Stimulated activated CD4-positive, alpha-beta T cell treated with anti-CD3 and anti-CD28 coated beads, Interleukin-2, amount 100 ng/mL, for 4 hours (primary cell): ENCODE measurements around the gene SSU72.
"Not testable (repeated sequence)": the region's sequence is repeated elsewhere in the genome, so short reads cannot be mapped to it uniquely, and the experiment has no call there.

Experiments
- DNase-seq: peaks from one replicate; pipeline ENCODE4 v3.0.0-alpha.2; 2020; ENCODE audit warnings: low read depth

Gene SSU72

DNA sequence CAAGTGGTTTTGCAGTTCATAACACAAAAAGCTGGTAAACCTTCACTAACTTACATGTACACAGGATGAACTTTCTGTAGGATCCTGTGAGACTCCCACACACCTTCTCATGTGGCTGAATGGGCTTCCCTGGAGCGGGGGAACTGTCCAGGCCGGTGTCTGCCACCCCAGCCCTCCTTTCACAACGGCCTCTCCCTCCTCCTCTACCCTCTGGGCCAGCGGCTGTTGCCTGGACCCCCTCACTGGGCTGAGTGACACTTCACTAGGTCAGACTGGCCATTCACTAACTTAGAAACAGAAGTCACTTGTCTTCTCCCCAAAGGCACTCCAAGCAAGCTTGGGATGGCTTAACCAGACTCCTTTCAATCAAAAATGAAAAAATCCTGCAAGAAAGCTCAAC lies 16.1 kb downstream of the SSU72 start:
- DNase-seq = no peak

- DNase-seq = not testable (repeated sequence)
These were observed 17.0 kb downstream of the SSU72 start for GRCh38 chr1:1557688-1558087.

DNA sequence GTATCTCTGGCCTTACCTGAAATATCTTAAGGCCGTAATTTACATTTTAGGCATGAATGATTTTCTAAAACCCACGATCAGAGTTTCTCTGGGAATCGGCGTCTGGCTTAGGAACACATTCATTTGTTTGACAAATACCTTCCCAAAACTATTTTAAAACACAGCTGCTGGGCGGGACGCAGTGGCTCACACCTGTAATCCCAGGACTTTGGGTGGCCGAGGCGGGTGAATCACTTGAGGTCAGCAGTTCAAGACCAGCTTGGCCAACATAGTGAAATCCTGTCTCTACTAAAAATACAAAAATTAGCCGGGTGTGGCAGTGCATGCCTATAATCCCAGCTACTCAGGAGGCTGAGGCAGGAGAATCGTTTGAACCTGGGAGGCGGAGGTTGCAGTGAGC lies 17.7 kb downstream of the SSU72 start:
- DNase-seq = not testable (repeated sequence)

DNA sequence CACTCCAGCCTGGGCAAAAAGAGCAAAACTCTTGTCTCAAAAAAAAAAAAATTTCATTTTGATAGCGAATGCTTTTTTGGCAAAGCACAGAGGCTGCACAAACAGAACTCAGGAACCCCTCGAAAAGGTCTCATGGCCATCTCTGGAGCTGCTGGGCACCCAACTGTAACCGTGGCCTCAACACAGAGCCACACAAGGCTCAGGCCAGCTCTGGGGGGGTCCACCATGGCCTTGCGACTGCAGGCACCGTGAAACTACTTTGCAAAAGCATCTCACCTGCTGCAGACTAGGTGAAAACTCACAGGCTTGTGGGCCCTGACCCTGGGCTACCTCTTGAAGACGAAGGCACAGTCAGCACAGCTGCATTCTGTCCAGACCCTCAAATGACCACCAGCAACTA lies 18.2 kb downstream of the SSU72 start:
- no peak for DNase-seq

DNA sequence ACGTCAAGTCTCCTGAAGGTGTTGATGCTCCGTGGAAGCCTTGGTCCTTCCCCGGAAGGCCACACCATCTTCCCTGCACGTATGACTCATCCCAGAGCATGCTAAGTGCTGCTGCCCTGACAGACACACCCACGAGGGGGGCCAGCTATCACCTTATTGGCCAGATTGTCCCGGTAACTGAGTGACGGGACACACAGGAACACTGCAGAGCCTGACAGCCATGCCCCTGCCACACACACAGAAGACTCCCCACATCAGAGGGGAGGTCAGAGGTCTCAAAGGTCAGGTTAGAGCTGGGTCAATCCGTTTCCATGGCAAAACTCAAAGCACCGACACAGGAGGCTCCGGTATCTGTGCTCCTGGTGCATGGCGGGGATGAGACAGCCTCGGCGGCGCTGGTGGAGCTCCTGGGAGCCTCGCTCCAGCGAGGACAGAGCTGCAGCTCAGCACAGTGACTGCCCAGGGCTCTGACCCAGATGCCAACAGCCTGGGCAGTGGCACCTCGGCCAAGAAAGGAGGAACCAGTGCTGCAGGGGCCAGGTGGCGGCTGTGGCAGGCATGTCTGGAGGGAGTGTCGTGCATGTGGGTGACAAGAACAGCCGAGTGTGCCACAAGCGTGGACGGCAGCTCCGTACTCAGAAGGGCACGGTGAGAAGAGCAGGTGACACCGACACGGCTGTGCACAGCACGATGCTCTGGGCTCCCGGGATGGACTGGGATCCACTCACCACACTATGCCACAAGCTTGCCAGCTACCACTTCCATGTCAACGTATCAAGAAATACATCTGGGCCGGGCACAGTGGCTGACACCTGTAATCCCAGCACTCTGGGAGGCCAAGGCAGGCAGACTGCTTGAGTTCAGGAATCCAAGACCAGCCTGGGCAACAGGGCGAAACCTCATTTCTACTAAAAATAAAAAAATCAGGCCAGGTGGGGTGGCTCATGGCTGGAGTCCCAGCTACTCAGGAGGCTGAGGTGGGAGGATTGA lies 19.4 kb downstream of the SSU72 start:
- DNase-seq = no peak

- no peak for DNase-seq
These were observed 20.1 kb downstream of the SSU72 start for GRCh38 chr1:1554550-1554925.

- DNase-seq = no peak
These were observed 20.7 kb downstream of the SSU72 start for GRCh38 chr1:1553821-1554494.

DNA sequence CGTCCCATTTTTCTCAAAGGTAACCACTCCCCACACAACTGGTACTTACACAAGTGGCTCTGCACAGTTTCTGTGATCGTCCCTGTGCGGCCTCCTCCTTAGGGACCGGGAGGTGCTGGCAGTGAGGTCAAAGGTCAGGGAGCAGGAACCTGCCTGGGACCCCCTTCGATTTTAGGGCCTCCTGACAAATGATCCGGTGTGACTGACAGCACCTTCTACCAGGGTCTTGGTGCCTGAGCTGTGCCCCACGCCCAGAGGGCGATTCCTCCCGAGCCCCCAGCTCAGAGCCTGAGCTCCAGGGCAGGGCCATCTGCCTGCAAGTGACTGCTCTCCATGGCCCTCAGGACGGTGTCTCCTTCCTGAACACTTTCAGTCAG lies 22.4 kb downstream of the SSU72 start:
- DNase-seq = no peak

DNA sequence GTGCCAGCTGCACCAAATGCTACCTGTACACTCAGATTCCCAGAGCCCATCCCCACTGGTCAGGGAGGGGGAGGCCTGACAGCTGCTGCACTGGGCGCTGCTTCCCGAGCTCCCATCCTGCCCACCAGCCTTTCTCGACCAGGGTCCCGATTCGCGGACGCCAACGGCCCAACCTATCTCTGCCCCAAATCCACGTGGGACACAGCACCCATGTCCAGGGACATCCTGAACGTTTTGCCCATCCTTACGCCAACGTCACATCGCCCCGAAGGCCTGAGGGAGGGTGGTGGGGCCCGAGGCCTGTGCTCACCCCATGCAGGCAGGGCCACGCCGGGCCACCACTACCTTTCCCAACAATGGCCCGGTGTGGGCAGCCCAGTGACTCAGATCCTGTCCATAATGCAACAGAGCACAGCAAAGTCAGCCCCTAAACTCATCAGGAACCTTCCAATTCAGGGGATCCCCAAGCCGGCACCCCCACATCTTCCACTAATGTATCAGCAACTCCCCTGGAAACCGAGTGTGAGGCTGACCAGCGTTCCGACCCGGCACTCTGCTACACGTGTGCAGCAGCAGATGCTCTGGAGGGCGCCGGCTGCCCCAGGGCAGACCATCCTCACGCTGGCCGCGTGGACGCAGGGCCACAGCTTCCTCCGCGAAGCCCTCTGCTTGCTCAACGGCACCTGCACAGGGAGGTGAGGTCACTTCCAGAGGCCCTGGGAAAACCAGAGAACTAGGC lies 23.0 kb downstream of the SSU72 start:
- no peak for DNase-seq

DNA sequence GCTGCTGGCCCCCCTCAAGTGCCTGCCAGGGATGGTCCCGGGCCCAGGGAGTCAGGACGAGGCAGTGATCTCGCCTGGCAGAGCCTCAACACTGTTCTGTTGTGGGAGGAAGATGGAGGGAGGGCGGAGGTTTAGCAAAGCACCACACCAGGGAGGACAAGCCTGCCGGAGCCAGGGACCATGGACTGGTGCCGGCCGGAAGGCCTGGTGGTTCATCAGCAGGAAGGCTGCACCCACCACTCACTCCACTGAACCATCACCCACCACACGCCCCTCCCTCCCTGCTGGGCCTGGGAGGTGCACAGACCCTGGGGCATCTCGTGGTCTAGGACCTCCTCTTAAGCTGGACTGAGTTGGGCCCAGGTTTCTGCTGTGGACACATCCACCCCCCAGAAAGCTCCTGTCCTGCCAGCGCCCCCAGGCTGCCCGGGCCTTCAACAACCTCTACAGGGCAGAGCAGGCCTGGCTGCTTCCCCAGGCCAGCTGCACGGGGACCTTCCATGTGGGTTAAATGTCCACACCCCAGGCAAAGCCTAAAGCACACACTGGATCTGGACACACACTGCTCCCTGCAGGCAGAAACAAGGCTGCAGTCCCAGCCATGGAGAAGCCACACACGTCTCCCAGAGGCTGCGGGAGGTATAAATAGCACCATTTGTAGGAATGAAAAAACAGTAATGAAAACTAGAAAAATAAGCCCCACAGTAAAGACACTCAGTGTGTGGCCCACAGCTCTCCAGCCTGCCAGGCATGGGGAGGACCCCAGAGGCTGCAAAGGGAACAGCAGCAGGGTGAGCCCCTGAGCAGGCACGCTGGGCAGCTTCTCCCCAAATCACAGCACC lies 23.9 kb downstream of the SSU72 start:
- DNase-seq = no peak

DNA sequence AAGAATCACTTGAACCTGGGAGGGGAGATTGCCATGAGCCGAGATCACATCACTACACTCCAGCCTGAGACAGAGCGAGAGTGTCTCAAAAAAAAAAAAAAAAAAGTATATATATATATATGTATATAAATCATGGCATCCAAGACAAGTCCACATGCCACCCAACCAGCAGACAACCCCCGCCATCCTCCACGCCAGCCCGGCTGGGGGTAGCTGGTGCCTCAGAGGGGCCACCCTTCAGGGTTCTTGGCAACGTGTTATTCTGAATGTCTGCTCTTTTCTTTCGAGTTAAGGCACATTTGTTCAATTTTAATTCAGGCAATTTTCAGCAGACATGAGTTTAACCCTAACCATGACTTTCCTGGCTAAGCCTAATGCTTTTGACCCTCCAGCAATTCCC lies 24.6 kb downstream of the SSU72 start:
- no peak for DNase-seq

- DNase-seq = no peak
These were observed 26.1 kb downstream of the SSU72 start for GRCh38 chr1:1548591-1548990.

DNA sequence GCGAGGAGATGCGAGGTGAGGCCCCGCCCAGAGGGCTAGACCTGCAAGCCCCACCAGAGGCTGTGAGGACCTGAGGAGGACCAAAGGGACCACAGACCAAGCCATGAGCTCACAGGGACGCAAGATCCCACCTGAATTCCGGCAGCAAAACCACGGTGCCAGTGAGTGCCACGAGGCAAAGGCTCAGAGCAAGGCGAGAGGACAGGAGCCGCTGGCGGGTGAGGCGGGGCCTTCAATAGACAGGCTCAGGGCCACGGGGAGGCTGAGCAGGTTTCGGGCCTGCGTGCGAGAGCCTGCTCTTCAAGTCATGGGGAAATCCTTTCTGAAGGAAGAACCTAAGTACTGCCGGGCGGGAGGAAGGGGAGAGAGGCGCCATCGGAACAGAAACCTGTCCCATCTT lies 27.2 kb downstream of the SSU72 start:
- no peak for DNase-seq

DNA sequence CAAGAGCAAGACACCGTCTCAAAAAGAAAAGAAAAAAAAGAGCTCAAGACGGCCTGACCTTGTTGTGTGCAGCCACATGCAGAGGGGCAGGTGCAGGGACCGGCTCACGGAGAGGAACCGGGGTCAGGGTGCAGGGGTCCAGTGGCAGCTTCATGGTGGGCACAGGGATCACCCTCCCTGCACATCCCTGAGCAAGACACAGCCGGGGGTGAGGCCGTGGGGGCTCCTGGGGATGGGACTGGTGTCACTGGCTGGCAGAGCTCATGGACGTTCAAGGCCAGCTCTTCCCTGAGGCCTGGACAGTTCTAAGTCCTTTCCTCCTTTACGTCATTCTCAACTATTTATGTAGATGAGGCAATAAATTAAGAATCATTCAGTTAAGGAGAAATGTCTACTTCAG lies 27.7 kb downstream of the SSU72 start:
- DNase-seq = no peak

DNA sequence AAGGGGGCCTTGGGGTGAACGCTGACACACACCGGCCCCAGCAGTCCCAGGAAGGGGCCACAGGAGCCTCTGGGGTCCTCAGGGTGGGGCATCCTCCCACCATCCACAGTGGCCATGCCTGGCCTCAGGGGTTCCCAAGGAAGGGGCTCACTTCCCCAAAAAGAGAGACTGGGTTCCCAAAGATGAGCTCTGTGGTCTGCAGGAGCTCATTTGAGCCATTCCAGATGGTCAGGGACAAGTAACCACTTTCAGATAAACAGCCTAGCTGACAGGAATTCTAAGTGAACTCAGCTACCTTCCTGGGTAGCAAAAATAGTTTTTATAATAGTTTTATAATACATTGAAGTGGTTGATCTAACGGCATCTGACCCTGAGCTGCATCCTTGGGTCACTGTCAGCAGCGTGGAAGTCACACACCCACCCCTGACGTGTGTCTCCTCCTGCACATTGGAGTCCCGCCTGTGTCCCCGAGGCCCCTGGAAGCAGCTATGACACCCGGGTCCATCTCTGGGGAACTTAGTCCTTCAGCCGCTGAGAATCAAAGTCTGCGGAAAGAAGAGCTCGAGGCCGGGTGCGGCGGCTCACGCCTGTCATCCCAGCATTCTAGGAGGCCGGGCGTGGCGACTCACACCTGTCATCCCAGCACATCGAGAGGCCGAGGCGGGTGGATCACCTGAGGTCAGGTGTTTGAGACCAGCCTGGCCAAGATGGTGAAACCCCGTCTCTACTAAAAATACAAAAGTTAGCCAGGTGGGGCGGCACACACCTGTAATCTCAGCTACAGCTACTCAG lies 28.5 kb downstream of the SSU72 start:
- DNase-seq = no peak

- no peak for DNase-seq
These were observed 30.1 kb downstream of the SSU72 start for GRCh38 chr1:1544544-1544943.

- DNase-seq = no peak
These were observed 31.0 kb downstream of the SSU72 start for GRCh38 chr1:1543706-1544099.

DNA sequence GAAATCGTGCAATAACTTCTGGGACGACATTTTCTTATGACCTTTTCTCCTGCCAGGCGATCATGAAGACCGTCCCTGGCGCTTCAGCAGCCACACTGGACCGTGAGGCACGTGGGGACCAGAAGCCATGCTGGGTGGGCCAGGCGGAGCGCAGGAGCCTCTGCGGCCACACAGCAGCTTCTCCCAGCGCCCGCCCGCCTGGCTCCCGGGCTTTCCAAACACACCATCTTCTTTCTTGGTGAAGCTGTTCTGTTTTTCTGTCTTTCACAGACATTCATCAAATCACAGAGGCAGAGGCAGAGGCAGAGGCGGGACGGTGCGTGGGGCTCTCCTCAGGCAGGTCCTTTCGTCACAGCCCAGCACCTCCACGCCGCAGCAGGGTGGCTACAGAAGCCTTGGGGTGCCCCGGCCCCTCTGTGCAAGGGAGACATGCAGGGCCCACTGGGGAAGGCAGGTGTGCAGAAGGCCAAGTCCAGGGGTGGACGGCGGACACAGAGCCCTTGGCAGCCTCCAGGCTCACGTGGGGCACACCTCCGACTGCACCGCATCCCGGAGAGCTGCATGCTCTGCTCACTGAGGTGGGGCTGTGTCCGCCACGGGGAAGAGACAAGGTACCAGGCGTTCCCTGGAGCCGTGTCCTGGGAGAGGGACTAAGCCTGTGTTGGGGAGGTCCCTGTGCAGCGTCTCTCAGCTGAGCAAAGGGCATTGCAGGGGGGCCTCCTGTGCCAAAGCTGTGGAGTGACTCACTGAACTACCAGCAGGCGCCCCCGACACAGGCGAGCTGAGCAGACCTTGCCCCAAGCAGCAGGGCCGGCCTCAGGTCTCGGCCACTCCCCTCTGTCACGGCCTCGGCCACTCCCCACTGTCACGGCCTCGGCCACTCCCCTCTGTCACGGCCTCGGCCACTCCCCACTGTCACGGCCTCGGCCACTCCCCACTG lies 31.6 kb downstream of the SSU72 start:
- DNase-seq = no peak

DNA sequence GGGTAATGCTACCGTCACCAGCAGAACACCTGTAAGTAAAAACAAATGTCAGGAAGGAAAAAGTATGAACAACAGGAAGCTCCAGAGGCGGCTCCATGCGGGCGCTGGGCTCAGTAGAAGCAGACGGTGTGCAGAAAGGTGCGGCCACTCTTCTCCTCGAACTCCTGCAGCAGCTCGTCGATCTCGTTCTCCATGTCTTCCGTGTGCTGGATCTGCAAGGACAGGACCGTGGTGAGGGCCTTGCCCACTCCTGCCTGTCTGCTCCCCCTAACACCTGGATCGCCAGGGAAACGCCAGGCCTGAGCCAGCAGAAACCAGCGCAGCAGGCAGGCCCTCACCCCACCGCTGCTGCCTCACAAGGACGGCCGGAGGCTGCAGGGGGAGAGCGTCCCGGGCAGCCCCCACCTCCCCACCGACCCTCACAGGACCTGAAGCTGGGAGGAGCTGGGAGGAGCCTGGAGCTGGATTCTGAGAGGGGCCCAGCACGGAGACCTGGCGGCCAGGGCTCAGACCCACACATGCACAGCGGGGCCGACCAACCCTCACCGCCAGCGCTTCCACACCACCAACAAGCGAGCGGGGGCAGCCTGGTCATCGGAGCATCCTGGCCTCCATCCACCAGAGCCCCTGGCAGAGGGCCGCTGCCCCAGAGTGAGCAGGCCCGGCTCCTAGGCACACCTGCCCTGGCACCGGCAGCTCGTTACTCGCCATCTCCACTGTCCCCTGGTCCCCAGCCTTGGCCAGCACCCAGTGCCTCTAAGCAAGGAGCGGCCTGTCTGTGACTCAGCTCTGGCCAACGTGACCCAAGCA lies 32.5 kb downstream of the SSU72 start:
- DNase-seq = no peak
